Hepatocyte (in vitro differentiated cells): ENCODE data around the gene ATG13. TPM values are rescaled to one million over a fixed set of nuclear protein-coding genes. Genes with fewer than 3 reads are reported as not detected.
A peak's percentile ranks its signal among the peaks of the same experiment; 100 is the strongest.

Experiments
- DNase-seq: peaks from one replicate; pipeline ENCODE4 v3.0.0-alpha.2; 2016; ENCODE audit warnings: low spot score
- H2AFZ ChIP-seq: fragments of 200-600 bp; sonication (generic); 2 replicates; pipeline ENCODE4 v1.6.0; 2016; ENCODE audit warnings: antibody characterized with exemption, mild to moderate bottlenecking
- H3K27ac ChIP-seq: fragments of 200-600 bp; sonication (generic); 2 replicates; pipeline ENCODE4 v1.5.1; 2016; ENCODE audit warnings: mild to moderate bottlenecking
- H3K27me3 ChIP-seq: fragments of 200-600 bp; sonication (generic); 2 replicates; pipeline ENCODE4 v1.6.1; 2016
- H3K36me3 ChIP-seq: fragments of 200-600 bp; sonication (generic); replicated peaks from 2 replicates; pipeline ENCODE4 v1.5.1; 2016; ENCODE audit warnings: low read depth; ENCODE audit not compliant: insufficient read depth
- H3K4me1 ChIP-seq: fragments of 200-600 bp; sonication (generic); 2 replicates; pipeline ENCODE4 v1.5.1; 2016; ENCODE audit warnings: mild to moderate bottlenecking, moderate library complexity; ENCODE audit not compliant: insufficient read depth
- H3K4me2 ChIP-seq: fragments of 200-600 bp; sonication (generic); 2 replicates; pipeline ENCODE4 v1.6.0; 2016
- H3K4me3 ChIP-seq: fragments of 200-600 bp; sonication (generic); 2 replicates; pipeline ENCODE4 v1.5.1; 2016; ENCODE audit warnings: mild to moderate bottlenecking
- H3K79me2 ChIP-seq: fragments of 200-600 bp; sonication (generic); 2 replicates; pipeline ENCODE4 v1.6.0; 2017; ENCODE audit warnings: mild to moderate bottlenecking
- H3K9me2 ChIP-seq: fragments of 200-600 bp; sonication (generic); replicated peaks from 2 replicates; pipeline ENCODE4 v1.6.0; 2017; ENCODE audit warnings: mild to moderate bottlenecking; ENCODE audit not compliant: insufficient read depth
- H3K9me3 ChIP-seq: fragments of 200-600 bp; sonication (generic); 2 replicates; pipeline ENCODE4 v1.5.1; 2016; ENCODE audit warnings: low read depth, mild to moderate bottlenecking
- H4K20me1 ChIP-seq: fragments of 200-600 bp; sonication (generic); 2 replicates; pipeline ENCODE4 v1.6.0; 2016; ENCODE audit warnings: mild to moderate bottlenecking; ENCODE audit not compliant: insufficient read depth, poor library complexity, severe bottlenecking
- EZH2 ChIP-seq: fragments of 200-600 bp; sonication (generic); IDR thresholded peaks from 2 replicates; pipeline ENCODE4 v1.6.1; 2016; ENCODE audit warnings: antibody characterized with exemption, mild to moderate bottlenecking, borderline replicate concordance
- EZH2phosphoT487 ChIP-seq: fragments of 200-600 bp; sonication (generic); IDR thresholded peaks from one replicate; pipeline ENCODE4 v1.6.1; 2018; ENCODE audit warnings: antibody characterized with exemption, mild to moderate bottlenecking, low read depth, moderate library complexity; ENCODE audit not compliant: unreplicated experiment, severe bottlenecking
- WGBS: methylation state at CpG from one replicate; pipeline ENCODE4 v1.1.6; 2016; ENCODE audit warnings: low lambda C conversion rate; ENCODE audit errors: missing lambda C conversion rate; 5-methylcytosine and 5-hydroxymethylcytosine counted together
- polyA plus RNA-seq: library from polyadenylated mRNA; unstranded; fragments of >200 nt; fragmentation: Nextera tagmentation; extraction: Ambion mirVana; gene quantifications from 2 replicates; pipeline ENCODE4 v1.2.1, GENCODE V29; 2016
- total RNA-seq: library from RNA; depleted of rRNA; stranded (reverse); fragments of >200 nt; gene quantifications from 2 replicates; pipeline ENCODE4 v1.2.3, GENCODE V29; 2014
- TF ChIP-seq, protein P1 (sequence below): fragments of 200-600 bp; sonication (generic); IDR thresholded peaks from 2 replicates; pipeline ENCODE4 v1.5.1; 2016; ENCODE audit warnings: antibody characterized with exemption, mild to moderate bottlenecking; ENCODE audit not compliant: poor library complexity

Gene ATG13
- total and polyA plus RNA-seq, 2 experiments from 2014 or later = 50.9 to 60.8 TPM

- no peaks in the 10 kb centered on the region for H3K27me3 ChIP-seq
- H3K9me3 ChIP-seq = no peaks in the 10 kb centered on the region
- H3K4me2 ChIP-seq = no peak overlapping the region
- DNase-seq = no peak
- no peaks in the 10 kb centered on the region for H3K4me1 ChIP-seq
- TF ChIP-seq EZH2phosphoT487 = no peak
- TF ChIP-seq, protein P1, sequence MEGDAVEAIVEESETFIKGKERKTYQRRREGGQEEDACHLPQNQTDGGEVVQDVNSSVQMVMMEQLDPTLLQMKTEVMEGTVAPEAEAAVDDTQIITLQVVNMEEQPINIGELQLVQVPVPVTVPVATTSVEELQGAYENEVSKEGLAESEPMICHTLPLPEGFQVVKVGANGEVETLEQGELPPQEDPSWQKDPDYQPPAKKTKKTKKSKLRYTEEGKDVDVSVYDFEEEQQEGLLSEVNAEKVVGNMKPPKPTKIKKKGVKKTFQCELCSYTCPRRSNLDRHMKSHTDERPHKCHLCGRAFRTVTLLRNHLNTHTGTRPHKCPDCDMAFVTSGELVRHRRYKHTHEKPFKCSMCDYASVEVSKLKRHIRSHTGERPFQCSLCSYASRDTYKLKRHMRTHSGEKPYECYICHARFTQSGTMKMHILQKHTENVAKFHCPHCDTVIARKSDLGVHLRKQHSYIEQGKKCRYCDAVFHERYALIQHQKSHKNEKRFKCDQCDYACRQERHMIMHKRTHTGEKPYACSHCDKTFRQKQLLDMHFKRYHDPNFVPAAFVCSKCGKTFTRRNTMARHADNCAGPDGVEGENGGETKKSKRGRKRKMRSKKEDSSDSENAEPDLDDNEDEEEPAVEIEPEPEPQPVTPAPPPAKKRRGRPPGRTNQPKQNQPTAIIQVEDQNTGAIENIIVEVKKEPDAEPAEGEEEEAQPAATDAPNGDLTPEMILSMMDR = no peak
- TF ChIP-seq EZH2 = no peak
- H2AFZ ChIP-seq = no peak overlapping the region
- H4K20me1 ChIP-seq = no peaks in the 10 kb centered on the region
- no peaks in the 10 kb centered on the region for H3K9me2 ChIP-seq
- peak overlapping the region; percentile 34 for H3K27ac ChIP-seq
- H3K4me3 ChIP-seq = no peak overlapping the region
- H3K36me3 ChIP-seq = no peaks in the 10 kb centered on the region
- no peaks in the 10 kb centered on the region for H3K79me2 ChIP-seq
- WGBS = 85% methylated on average over 25 of the region's 25 CpGs
These were observed 102.3 kb downstream of the ATG13 start for GRCh38 chr11:46719543-46720218.

GRCh38 chr11:46721286-46721685 lies 103.9 kb downstream of the ATG13 start:
- H3K4me1 ChIP-seq = no peaks in the 10 kb centered on the region
- no peaks in the 10 kb centered on the region for H3K9me3 ChIP-seq
- no peaks in the 10 kb centered on the region for H3K27me3 ChIP-seq
- no peaks in the 10 kb centered on the region for H4K20me1 ChIP-seq
- H3K4me2 ChIP-seq = no peak overlapping the region
- DNase-seq = no peak
- H3K79me2 ChIP-seq = no peaks in the 10 kb centered on the region
- H3K4me3 ChIP-seq = no peak overlapping the region
- no peaks in the 10 kb centered on the region for H3K9me2 ChIP-seq
- no peak overlapping the region for H2AFZ ChIP-seq
- no peaks in the 10 kb centered on the region for H3K36me3 ChIP-seq
- H3K27ac ChIP-seq = no peak overlapping the region
- TF ChIP-seq EZH2 (no peak), EZH2phosphoT487 (no peak)
- TF ChIP-seq, protein P1 = no peak
- 87% methylated on average over 6 of the region's 6 CpGs for WGBS

DNA sequence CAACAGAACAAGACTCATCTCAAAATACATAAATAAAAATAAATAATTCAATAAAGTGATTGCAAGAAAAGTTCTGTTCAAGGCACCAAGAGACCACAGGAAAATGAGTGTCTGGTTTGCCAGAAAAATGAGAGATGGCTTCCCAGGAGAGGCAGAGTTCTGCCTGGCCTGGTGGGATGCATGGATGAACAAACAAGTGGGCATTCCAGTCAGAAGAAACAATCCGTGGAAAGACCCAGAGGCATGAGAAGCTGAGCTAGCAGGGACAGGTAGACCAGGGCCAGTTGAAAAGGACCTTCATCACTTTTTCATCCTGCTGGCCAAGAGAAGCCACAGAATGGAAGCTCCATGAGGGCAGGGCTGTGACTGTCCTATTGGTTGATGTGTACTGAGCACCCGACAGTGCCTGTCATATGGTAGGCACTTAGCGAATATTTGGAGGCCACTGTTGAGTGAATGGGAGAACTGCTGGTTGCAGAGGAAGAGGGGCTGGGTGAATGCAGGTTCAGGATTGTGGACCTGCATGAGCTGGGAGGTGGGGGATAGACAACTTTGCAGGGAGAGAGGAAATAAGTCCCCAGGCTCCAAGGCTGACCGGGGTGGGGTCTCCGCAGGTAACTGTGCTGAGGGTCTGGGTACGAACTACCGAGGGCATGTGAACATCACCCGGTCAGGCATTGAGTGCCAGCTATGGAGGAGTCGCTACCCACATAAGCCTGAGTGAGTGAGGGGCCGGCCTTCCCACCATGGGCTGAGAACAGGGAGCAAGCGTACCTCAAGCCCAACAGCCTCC lies 105.4 kb downstream of the ATG13 start:
- no peaks in the 10 kb centered on the region for H4K20me1 ChIP-seq
- TF ChIP-seq, protein P1 = no peak
- TF ChIP-seq EZH2 = no peak
- no peak for TF ChIP-seq EZH2phosphoT487
- no peaks in the 10 kb centered on the region for H3K27me3 ChIP-seq
- DNase-seq = no peak
- no peak overlapping the region for H3K27ac ChIP-seq
- no peaks in the 10 kb centered on the region for H3K79me2 ChIP-seq
- H3K4me1 ChIP-seq = no peaks in the 10 kb centered on the region
- no peak overlapping the region for H3K4me2 ChIP-seq
- H3K9me3 ChIP-seq = no peaks in the 10 kb centered on the region
- no peak overlapping the region for H2AFZ ChIP-seq
- H3K36me3 ChIP-seq = no peaks in the 10 kb centered on the region
- 95% methylated on average over 11 of the region's 11 CpGs for WGBS
- H3K9me2 ChIP-seq = no peaks in the 10 kb centered on the region
- H3K4me3 ChIP-seq = no peak overlapping the region
